ENCODE data around the gene HNRNPLL.

Gene HNRNPLL

DNA sequence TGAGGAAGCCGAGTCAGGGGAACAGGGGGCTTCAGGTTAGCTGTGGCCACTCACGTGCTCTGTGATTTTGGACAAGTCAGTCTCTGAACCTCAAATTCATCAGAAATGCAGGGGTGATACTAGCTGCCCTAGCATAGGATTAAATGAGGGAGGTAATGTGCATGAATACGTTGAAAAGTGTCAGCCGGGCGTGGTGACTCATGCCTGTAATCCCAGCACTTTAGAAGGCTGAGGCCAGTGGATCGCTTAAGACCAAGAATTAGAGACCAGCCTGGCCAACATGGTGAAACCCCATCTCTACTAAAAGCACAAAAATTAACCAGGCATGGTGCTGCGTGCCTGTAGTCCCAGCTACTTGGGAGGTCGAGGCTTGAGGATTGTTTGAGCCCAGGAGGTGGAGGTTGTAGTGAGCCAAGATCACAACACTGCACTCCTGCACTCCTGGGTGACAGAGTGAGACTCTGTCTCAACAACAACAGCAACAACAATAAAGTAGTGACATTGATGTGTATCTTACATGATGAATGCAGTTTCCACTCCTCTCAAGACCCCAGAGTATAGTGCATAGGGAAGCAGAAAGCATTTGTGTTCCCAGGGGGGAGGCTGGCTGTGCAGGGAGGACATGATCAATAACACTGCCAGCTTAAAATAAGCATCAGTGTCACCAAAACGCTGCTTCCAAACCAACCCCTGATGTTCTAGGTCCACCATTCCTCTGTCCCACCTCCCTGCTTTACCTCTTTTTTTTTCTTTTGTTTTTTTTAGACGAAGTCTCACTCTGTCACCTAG, 68.8 kb downstream of the HNRNPLL start:
- DNase-seq (ENCODE audit: extremely low read depth, insufficient read length), result no peak
- TF ChIP-seq, protein P1, sequence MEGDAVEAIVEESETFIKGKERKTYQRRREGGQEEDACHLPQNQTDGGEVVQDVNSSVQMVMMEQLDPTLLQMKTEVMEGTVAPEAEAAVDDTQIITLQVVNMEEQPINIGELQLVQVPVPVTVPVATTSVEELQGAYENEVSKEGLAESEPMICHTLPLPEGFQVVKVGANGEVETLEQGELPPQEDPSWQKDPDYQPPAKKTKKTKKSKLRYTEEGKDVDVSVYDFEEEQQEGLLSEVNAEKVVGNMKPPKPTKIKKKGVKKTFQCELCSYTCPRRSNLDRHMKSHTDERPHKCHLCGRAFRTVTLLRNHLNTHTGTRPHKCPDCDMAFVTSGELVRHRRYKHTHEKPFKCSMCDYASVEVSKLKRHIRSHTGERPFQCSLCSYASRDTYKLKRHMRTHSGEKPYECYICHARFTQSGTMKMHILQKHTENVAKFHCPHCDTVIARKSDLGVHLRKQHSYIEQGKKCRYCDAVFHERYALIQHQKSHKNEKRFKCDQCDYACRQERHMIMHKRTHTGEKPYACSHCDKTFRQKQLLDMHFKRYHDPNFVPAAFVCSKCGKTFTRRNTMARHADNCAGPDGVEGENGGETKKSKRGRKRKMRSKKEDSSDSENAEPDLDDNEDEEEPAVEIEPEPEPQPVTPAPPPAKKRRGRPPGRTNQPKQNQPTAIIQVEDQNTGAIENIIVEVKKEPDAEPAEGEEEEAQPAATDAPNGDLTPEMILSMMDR (IDR thresholded peaks at IDR 0.05; ENCODE audit: insufficient read depth, low read length, poor library complexity, severe bottlenecking), result no peak
- H3K36me3 ChIP-seq (ENCODE audit: control insufficient read depth, insufficient read depth, low read length), result no peaks in the 10 kb centered on the region
- H3K27me3 ChIP-seq (replicated peaks; ENCODE audit: control insufficient read depth, insufficient read depth, low read length), result no peaks in the 10 kb centered on the region
- no peak overlapping the region for H3K4me3 ChIP-seq (replicated peaks; ENCODE audit: low read depth, low read length)

DNA sequence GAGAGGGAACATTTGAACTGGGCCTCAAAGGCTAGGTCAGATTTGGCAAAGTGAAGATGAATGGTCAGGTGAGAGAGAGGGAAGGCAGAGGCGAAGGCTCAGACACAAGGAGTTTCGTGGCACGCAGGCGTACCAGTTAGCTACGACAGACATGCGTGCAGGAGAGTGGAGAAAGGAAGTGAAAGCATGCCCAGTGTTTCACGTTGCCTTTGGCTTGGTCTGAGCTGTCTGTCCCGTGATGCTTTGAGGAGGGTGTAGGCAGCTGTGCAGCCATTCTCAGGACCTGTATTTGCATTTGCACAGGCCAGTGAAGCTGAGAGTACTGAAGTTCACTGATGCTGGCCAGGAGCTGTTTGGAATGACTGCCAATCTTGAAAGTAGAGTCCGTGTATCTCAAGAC, 69.5 kb downstream of the HNRNPLL start:
- DNase-seq (ENCODE audit: extremely low read depth, insufficient read length), result peak; percentile 58
- Histone ChIP-seq H3K4me3 (replicated peaks; ENCODE audit: low read depth, low read length) (no peak overlapping the region), H3K27me3 (replicated peaks; ENCODE audit: control insufficient read depth, insufficient read depth, low read length) (no peaks in the 10 kb centered on the region), H3K36me3 (ENCODE audit: control insufficient read depth, insufficient read depth, low read length) (no peaks in the 10 kb centered on the region)
- TF ChIP-seq, protein P1 (IDR thresholded peaks at IDR 0.05; ENCODE audit: insufficient read depth, low read length, poor library complexity, severe bottlenecking), result no peak

DNA sequence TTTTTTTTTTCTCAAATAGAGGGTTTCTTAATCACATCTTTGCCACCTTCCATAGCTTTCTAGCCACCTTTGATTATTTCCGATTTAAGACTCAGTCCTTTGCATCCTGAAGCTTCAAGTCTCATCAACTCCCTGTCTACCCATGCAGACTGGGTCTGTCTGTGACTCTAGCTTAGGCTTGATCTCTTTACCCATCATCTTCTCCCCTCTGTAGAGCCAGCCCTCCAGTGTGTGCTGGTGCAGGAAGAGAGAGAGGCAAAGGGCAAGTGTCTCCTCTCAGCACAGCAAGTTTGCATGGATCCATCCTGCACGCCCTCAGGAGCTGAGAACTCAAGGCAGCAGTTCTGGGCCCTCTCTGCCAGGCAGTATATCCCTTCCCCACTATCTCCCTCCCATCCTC, 70.4 kb downstream of the HNRNPLL start:
- no peak for DNase-seq (ENCODE audit: extremely low read depth, insufficient read length)
- Histone ChIP-seq H3K4me3 (replicated peaks; ENCODE audit: low read depth, low read length) (no peak overlapping the region), H3K27me3 (replicated peaks; ENCODE audit: control insufficient read depth, insufficient read depth, low read length) (no peaks in the 10 kb centered on the region), H3K36me3 (ENCODE audit: control insufficient read depth, insufficient read depth, low read length) (no peaks in the 10 kb centered on the region)
- TF ChIP-seq, protein P1 (IDR thresholded peaks at IDR 0.05; ENCODE audit: insufficient read depth, low read length, poor library complexity, severe bottlenecking), result no peak

DNA sequence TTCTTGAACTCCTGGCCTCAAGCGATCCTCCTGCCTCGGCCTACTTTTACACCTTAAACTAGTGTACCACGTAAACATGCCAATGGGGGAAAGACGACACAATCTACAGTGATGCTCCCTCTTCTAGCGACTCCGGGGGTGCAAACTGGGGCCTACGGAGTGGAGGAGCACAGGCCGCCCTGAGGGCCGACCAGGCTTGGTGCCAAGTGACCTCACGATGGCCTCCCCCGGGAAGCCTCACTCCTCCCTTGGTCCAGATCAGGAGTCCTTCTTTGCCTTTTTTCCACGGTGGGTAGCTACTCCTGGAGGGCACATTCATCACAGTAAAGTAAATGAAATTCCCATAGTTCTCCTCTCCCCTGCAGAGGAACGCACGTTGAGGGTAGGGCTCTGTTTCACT, 73.5 kb downstream of the HNRNPLL start:
- peaks cover 1% of the 10 kb centered on the region for H3K27me3 ChIP-seq (replicated peaks; ENCODE audit: control insufficient read depth, insufficient read depth, low read length)
- TF ChIP-seq, protein P1 (IDR thresholded peaks at IDR 0.05; ENCODE audit: insufficient read depth, low read length, poor library complexity, severe bottlenecking), result no peak
- DNase-seq (ENCODE audit: extremely low read depth, insufficient read length), result no peak
- no peaks in the 10 kb centered on the region for H3K36me3 ChIP-seq (ENCODE audit: control insufficient read depth, insufficient read depth, low read length)
- no peak overlapping the region for H3K4me3 ChIP-seq (replicated peaks; ENCODE audit: low read depth, low read length)

DNA sequence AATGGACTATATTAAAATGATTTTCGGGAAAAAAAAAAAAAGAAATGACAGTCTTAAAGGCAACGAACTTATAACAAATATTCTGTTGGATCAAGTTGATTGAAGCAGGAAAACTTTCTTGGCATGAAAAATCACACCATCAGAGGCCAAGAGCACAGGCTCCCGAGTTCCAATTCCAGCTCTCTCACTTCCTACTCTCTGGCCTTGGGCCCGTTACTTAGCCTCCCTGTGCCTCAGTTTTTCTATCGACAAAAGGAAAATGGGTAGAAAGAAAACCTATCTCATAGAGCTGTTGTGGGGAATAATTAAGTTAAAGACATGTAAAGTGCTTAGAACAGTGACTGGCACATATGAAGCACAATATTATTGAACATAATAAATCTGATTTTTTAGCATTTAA, 74.2 kb downstream of the HNRNPLL start:
- DNase-seq (ENCODE audit: extremely low read depth, insufficient read length), result no peak
- H3K27me3 ChIP-seq (replicated peaks; ENCODE audit: control insufficient read depth, insufficient read depth, low read length), result peaks cover 1% of the 10 kb centered on the region
- H3K36me3 ChIP-seq (ENCODE audit: control insufficient read depth, insufficient read depth, low read length), result no peaks in the 10 kb centered on the region
- TF ChIP-seq, protein P1 (IDR thresholded peaks at IDR 0.05; ENCODE audit: insufficient read depth, low read length, poor library complexity, severe bottlenecking), result no peak
- H3K4me3 ChIP-seq (replicated peaks; ENCODE audit: low read depth, low read length), result no peak overlapping the region

Data from GM06990 (cell line).